Measurements from ENCODE around the gene UBE2C. TPM values are rescaled to one million over a fixed set of nuclear protein-coding genes. Genes with fewer than 3 reads are reported as not detected.

UBE2C gene
- total RNA-seq, 4 donors from 2014 or later: 9.0 to 25.4 (median 20.7) TPM

- no peak for DNase-seq (ENCODE audit: low spot score in 2 of 2)
- H3K9me3 ChIP-seq: no peaks in the 10 kb centered on the region
- H3K36me3 ChIP-seq: no peaks in the 10 kb centered on the region
- H3K4me1 ChIP-seq: peaks cover 81% of the 10 kb centered on the region
- 79% methylated on average over 4 of the region's 4 CpGs for WGBS
- peak overlapping the region; percentile 96 for H3K27ac ChIP-seq
- no peak for TF ChIP-seq POLR2AphosphoS5 (IDR thresholded peaks at IDR 0.05)
- no peaks in the 10 kb centered on the region for H3K27me3 ChIP-seq
- no peak overlapping the region for H3K4me3 ChIP-seq
These were observed 32.3 kb upstream of the UBE2C start for GRCh38 chr20:45780159-45780558.

- Histone ChIP-seq H3K9me3 (no peaks in the 10 kb centered on the region), H3K4me1 (peaks cover 73% of the 10 kb centered on the region), H3K4me3 (no peak overlapping the region), H3K27me3 (no peaks in the 10 kb centered on the region), H3K27ac (peak overlapping the region; percentile 96), H3K36me3 (no peaks in the 10 kb centered on the region)
- no peak for TF ChIP-seq POLR2A (IDR thresholded peaks at IDR 0.05)
- no peak for TF ChIP-seq CTCF (IDR thresholded peaks at IDR 0.05)
- no peak for TF ChIP-seq EP300 (IDR thresholded peaks at IDR 0.05)
- TF ChIP-seq POLR2AphosphoS5 (IDR thresholded peaks at IDR 0.05): no peak
- 58% methylated on average over 4 of the region's 4 CpGs for WGBS
- DNase-seq (ENCODE audit: low spot score in 2 of 2): no peak
These were observed 31.0 kb upstream of the UBE2C start for GRCh38 chr20:45781391-45781931.

GRCh38 chr20:45782890-45783289 lies 29.6 kb upstream of the UBE2C start:
- no peaks in the 10 kb centered on the region for H3K9me3 ChIP-seq
- no peak for DNase-seq (ENCODE audit: low spot score in 2 of 2)
- TF ChIP-seq POLR2AphosphoS5 (IDR thresholded peaks at IDR 0.05): no peak
- no peak for TF ChIP-seq EP300 (IDR thresholded peaks at IDR 0.05)
- TF ChIP-seq POLR2A (IDR thresholded peaks at IDR 0.05): no peak
- no peak for TF ChIP-seq CTCF (IDR thresholded peaks at IDR 0.05)
- H3K27ac ChIP-seq: peak overlapping the region; percentile 81
- no peaks in the 10 kb centered on the region for H3K36me3 ChIP-seq
- WGBS: 59% methylated on average over 4 of the region's 4 CpGs
- H3K4me1 ChIP-seq: peaks cover 66% of the 10 kb centered on the region
- no peak overlapping the region for H3K4me3 ChIP-seq
- H3K27me3 ChIP-seq: no peaks in the 10 kb centered on the region

GRCh38 chr20:45783656-45784294 lies 28.7 kb upstream of the UBE2C start:
- 42% methylated on average over 2 of the region's 6 CpGs for WGBS
- H3K9me3 ChIP-seq: no peaks in the 10 kb centered on the region
- peaks cover 58% of the 10 kb centered on the region for H3K4me1 ChIP-seq
- no peak overlapping the region for H3K4me3 ChIP-seq
- no peaks in the 10 kb centered on the region for H3K36me3 ChIP-seq
- H3K27me3 ChIP-seq: no peaks in the 10 kb centered on the region
- TF ChIP-seq POLR2AphosphoS5 (IDR thresholded peaks at IDR 0.05): no peak
- TF ChIP-seq CTCF (IDR thresholded peaks at IDR 0.05): no peak
- TF ChIP-seq EP300 (IDR thresholded peaks at IDR 0.05): no peak
- TF ChIP-seq POLR2A (IDR thresholded peaks at IDR 0.05): no peak
- peak overlapping the region; percentile 81 for H3K27ac ChIP-seq
- DNase-seq (ENCODE audit: low spot score in 2 of 2): peak in 1 of 2 donors; percentile 71

GRCh38 chr20:45788351-45788750 lies 24.1 kb upstream of the UBE2C start:
- TF ChIP-seq POLR2AphosphoS5 (IDR thresholded peaks at IDR 0.05) (no peak), EP300 (IDR thresholded peaks at IDR 0.05) (no peak), POLR2A (IDR thresholded peaks at IDR 0.05) (no peak), CTCF (IDR thresholded peaks at IDR 0.05) (no peak)
- Histone ChIP-seq H3K4me1 (peaks cover 33% of the 10 kb centered on the region), H3K9me3 (no peaks in the 10 kb centered on the region), H3K4me3 (no peak overlapping the region), H3K36me3 (no peaks in the 10 kb centered on the region), H3K27ac (no peak overlapping the region), H3K27me3 (no peaks in the 10 kb centered on the region)
- DNase-seq (ENCODE audit: low spot score in 2 of 2): no peak
- WGBS: 82% methylated on average over 3 of the region's 3 CpGs

All from suprapubic skin (tissue), 4 donors.